Mesangial cell (primary cell): Measurements from ENCODE around the gene CCDC146. TPM values are rescaled to one million over a fixed set of nuclear protein-coding genes. Genes with fewer than 3 reads are reported as not detected.

Source experiments
- total RNA-seq: library from RNA; depleted of rRNA; stranded (reverse); fragments of >200 nt; gene quantifications from 2 replicates; pipeline ENCODE4 v1.2.3, GENCODE V29; 2015

The CCDC146 gene, protein sequence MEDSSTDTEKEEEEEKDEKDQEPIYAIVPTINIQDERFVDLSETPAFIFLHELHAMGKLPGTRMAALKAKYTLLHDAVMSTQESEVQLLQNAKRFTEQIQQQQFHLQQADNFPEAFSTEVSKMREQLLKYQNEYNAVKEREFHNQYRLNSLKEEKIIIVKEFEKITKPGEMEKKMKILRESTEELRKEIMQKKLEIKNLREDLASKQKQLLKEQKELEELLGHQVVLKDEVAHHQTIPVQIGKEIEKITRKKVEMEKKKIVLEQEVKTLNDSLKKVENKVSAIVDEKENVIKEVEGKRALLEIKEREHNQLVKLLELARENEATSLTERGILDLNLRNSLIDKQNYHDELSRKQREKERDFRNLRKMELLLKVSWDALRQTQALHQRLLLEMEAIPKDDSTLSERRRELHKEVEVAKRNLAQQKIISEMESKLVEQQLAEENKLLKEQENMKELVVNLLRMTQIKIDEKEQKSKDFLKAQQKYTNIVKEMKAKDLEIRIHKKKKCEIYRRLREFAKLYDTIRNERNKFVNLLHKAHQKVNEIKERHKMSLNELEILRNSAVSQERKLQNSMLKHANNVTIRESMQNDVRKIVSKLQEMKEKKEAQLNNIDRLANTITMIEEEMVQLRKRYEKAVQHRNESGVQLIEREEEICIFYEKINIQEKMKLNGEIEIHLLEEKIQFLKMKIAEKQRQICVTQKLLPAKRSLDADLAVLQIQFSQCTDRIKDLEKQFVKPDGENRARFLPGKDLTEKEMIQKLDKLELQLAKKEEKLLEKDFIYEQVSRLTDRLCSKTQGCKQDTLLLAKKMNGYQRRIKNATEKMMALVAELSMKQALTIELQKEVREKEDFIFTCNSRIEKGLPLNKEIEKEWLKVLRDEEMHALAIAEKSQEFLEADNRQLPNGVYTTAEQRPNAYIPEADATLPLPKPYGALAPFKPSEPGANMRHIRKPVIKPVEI
- 0.33 and 0.63 TPM in 2 replicates for total RNA-seq

GRCh38 chr7:77121860-77122681, at the start of gene CCDC146:
Gene CCDC146 (plus strand): TSS chr7:77122615. CDS start chr7:77167669, 45,054 bp downstream.

DNA sequence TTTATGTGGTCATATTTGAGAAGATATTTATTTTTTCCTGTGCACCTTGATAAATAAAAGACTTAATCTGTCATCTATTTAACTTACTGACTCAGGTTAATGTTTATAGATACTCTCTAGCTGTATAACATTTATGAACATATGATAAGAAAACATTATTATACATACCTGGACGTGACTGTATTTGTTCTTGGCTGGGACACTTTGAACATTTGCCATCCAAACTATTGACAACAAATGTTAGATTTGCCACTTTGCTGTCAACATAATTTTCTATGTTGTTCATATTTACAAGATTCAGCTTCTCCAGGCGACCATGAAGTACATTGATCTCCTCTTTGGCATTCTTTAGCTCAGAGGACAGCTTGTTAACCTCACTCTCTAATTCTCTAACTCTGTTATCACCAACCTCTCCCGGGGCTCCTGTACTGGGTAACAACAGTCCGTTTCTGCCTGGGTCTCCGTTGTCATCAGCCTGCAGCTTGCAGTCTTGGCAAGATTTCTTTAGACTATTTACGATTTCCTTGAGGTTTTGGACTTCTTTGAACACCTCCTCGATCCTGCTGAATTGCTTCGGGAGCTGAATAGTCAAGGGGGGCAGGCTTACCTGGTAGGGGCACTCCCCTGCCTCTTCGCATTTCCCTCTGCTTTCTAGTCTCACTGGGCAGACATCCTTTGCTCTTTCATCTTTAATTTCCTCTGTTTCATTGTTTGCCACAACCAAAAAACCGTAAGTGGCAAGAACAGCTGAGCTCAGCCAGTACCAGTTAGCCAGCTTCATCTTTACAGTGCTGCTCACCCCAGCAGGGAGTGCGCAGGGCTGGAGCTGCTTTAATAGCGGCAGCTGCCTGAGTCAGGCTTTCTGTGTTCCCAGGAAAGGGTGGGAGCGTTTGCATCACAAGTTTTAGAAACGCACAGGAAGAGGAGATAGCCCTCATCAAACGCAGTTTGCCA, 76.9 kb downstream of the CCDC146 start, which contains the start of gene FGL2:
TSS of gene FGL2 (minus strand) at position 807 of the 954 bp plus-strand sequence. CDS start at position 781, 26 bp downstream.

Other genes starting within 250 kb of the CCDC146 start
- not detected in 2 replicates for gene SPDYE17, start 90.3 kb upstream of the CCDC146 start, total RNA-seq
- gene SPDYE18, start 60.1 kb upstream of the CCDC146 start, total RNA-seq = not detected in 2 replicates
- gene FGL2, start 77.2 kb downstream of the CCDC146 start, total RNA-seq = under 0.01 TPM in 1 of 2 replicates, not detected in the other